ENCODE data around the gene FGG.

- TF ChIP-seq CTCF (IDR thresholded peaks at IDR 0.05) (no peak), POLR2AphosphoS5 (IDR thresholded peaks at IDR 0.05) (no peak), POLR2A (IDR thresholded peaks at IDR 0.05; ENCODE audit: low read depth) (no peak), EP300 (IDR thresholded peaks at IDR 0.05) (no peak)
Observed at GRCh38 chr4:154565704-154566103, 46.8 kb downstream of the FGG start.
